T-helper 1 cell (primary cell): ENCODE measurements around the gene GRID1.

Source experiments
- DNase-seq, 5 donors: peaks; one replicate each; pipeline ENCODE4 v3.0.0-alpha.2; 2012 to 2020

The GRID1 gene

DNA sequence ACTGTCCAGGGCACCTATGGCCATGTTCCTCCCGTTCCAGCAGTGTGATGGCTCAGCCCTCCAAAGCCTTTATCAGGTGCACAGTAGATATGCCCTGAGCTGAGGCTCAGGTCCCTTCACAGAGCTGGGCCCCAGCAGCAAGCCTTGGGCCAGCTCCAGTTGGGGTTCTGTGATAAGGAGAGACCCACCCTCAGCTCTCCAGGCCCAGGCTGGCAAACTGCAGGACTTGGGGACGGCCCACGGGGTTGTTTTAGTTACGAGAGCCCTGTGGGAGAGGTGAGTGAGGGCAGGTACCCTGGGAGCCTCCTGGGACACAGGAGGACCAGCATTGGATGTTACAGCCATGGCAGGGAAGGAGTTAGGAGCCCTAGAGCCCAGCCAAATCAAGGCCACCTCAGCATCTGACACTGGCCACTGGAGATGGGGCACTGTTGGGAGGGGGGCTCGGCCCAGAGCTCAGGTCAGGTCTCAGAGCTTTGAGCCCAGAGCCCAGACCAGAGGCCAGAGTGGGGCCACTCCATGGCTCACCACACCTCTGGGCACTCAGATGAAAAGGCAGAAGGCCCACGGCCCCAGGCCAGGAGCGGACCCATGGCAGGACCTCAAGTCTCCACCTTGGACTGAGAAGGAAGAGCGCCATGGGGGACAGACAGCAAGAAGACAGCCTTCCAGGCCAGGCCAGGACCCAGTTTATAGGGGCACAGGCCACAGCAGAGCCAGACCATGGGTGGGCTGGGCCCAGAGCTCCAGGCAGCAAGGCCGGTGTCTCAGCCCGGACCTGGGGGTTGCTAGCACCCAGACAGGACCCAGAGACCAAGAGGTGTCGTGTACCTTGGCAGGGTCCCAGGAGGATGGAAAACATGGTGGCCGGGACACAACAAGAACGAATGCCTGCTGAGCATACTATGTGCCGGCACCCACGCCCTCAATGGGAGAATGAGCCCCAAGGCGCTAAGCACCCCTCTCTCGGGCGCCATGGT lies 12.8 kb downstream of the GRID1 start:
- DNase-seq: no peak

DNA sequence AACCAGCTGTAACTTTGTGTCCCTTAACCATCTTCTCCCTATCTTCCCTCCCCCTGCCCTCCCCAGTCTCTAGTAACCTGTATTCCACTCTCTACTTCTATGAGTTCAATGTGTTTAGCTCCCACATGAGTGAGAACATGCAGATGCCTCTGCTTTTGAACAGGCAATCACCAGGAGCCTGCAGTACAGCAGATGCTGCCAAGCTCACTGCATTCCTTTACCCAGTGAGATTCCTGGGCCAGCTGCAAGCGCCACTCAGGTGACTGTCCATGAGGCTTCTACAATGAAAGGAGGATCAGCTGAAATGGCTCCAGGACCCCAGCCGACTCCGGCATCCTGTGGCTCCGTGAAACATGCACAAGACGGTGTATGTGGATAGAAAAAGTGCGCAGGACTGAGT lies 15.7 kb downstream of the GRID1 start:
- no peak for DNase-seq

DNA sequence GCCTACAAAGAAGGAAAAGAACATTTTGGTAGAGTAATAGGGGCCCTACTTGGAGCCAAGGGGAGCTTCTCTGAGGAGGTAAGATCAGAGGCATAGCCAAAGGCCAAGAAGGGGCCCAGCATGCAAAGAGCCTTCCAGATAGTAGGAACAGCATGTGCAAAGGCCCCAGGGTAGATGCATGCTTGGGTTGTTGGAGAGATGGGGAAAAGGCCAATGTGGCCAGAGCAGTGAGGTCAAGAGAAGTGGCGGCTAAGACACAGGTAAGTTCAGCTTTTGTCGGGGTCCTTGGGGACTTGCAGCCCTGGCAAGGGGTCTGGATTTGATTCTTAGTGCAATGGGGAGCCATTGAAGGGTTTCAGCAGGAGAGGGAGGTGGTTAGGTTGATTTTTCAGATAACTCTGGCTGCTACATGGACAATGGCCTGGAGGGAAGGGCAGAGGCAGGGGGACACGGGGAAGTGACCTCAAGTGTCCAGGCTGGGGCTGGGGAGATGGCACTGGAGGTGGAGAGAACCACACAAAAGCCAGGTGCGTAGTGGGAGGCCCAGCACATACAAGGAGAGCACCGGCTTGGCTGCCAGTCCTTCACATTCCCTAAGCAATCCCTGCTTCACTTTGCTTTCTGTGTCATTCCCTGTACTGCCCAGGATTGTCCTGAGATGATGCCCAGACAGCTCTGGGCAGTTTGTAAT lies 16.5 kb downstream of the GRID1 start:
- no peak for DNase-seq

DNA sequence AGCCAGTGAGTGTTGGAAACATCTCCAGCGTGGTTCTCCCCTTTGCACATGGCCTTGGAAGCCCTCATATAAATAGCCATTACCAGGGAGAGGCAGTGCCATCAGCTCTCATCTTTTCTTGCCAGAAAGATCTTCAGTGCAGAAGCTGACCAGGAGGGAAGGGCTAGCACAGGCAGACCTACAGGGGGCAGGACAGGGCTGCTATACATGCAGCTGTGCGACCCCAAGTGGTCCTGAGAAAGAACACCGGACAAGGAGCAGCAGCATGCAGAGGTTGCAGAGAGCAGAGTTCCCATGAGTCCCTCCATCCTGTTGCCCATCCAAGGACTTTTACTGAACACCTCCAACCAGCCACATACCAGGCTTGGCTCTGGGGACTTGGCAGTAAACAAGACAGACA lies 17.1 kb downstream of the GRID1 start:
- no peak for DNase-seq

DNA sequence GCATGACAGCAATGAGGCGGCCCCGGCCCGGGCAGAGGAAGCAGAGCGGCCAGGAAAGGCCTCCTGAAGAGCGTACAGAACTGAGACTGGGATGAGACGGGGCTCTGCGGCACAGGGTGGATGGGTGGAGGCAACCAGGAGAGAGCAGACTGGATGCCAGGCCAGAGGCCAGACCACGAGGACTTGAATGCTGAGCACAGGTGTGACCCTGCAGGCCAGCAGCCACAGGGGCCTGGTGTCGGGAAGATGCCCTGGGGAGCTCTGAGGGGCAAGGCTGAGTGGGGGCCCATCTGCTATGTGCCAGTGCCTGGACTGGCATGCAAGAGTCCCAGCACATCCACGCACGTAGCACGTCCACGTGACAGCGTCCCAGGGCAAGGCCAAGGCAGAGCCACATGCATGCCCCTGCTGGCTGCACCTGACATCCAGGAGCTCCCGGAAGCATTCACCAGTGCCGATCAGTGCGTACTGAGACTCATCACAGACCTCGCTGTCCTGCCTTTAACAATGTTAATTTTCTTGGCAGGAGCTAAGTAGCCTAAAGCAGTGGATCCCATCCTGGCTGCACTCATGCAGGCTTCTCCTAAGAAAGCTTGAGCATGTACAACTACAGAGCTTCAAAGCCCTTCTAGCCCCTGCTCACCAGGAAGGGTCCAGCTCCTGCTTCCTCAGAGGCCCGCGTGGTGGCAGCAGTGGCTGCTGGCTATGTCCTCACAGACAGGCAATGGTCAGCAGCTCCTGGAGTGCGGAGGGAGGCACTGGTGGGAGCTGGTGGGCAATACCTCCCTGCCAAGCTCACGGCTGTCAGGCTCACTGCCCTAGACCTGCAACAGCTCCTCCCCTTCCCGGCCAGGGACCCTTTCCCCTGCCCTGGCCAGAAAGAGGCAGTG lies 18.0 kb downstream of the GRID1 start:
- DNase-seq: no peak

DNA sequence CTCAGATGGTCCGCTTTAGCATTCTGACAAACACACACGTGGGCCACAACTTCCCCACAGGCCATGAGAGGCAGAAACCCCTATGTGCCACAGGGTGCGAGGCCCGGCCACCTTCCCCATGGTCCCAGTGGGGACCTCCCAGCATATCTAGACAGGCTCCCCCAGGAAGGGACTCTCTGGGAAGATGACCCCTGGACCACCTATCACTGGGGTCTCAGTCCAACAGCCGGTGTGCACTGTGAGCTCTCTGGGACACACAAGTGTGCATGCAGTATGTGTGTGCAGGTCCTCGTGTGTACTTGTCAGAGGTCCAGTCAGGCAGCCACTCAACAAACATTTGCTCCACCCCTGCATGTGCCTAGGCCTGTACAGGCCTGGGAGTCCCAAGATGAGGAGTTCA lies 18.7 kb downstream of the GRID1 start:
- no peak for DNase-seq

DNA sequence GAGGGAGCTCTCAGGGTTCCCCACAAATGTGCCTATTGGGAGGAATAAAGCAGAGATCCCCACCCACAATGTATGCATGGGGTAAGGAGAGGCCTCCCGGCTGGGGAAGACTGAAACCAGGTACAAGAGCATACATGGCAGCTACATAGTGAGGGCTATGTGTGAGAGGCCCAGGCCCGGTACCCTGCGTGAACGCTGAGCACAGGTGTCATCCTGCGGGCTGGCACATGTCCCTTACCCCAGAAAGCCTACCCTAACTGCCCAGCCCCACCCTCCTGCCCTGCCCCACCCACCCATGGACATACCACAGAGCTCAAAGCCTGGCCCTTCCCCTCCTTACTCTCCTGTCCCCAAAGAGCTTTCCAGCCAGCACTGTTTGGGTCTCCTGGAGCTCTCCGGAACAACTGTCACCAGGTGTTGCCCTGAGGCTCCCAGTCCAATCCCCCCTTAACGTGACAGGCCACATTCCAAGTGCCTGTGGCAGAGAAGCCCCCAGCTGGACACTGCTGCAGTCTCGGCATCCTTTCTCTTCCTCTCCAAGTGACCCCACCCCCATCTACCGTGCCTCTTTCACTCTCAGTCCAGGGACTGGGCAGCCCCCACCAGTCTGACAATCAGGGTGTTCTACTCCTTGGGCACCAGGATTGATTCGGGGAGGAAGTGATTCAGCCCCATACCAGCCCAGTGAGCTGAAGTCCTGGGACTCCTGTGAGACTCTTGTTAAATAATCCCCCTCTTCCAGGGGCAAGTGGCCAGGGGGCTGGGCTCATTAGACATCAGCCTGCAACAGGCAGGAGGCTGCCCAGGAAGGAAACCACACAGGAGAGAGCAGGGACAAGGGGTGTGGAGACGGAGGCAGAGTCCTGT lies 19.6 kb downstream of the GRID1 start:
- DNase-seq: no peak

DNA sequence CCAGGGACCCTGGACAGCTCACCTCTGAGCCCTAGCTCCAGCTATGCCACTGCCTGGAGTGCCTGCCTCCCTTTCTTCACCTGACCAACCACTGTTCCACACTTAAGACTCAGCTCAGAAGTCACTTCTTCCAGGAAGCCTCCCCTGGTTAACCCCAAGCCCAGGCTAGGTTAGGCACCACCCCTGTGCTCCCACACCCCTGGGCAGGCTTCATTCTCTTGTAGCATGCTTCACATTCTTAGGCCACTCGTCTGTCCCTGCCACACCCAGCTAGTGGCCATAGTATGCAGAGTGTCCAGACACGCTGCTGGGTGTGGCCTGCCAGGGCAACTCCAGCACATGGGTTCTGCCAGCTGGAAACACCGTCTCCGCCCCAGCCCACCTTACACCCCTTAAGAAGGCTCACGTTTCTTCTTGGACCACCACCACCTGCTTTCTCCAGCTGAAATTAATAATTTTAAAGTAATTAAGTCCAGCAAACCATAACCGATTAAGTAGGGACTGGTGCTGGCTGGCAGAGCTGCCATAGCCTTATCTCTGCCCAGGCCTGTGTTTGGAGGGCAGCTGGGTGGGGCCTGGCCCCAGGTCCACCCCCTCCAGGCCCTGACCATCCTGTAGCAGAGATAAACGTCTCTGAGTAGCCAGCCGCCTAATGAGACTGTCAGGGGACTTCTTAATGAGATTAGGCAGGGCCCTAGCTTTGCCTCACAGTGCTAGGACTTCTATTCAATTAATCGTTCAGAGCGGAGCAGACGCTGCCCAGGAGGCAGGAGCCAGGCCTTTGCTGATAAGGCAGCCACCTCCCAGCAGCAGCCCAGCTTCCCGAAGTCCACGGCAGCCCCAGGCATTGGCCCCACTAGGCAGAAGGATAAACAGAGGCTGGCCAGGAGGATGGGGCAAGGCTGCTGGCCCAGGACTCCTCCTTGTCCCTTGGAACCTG lies 20.5 kb downstream of the GRID1 start:
- DNase-seq: no peak

DNA sequence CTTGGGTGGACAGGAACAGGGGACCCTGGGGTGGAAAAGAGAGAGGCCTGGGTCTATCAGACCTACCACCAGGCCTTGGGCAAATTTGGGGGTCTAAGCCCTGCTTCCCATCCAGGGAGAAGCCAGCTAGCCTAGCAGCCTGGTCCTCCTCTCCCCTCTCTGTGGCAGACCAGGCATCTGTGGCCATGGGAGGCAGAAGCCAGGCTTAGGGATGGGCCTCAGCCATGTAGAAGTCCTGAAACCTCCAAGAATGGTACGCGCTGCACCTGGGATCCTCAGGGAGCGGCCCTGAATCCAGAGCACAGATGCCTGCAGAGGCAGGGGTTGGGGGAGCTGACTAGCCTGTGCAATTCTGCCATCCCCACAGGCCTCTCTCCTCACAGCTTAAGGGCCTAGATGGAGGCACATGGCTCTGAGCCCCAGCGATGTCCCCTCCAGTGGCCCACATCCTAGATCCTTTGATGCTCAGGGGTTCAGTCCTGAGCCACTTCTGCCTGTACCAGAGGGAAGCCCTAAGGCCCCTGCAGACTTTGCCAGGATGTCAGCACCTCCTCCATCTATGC lies 21.2 kb downstream of the GRID1 start:
- DNase-seq: no peak

DNA sequence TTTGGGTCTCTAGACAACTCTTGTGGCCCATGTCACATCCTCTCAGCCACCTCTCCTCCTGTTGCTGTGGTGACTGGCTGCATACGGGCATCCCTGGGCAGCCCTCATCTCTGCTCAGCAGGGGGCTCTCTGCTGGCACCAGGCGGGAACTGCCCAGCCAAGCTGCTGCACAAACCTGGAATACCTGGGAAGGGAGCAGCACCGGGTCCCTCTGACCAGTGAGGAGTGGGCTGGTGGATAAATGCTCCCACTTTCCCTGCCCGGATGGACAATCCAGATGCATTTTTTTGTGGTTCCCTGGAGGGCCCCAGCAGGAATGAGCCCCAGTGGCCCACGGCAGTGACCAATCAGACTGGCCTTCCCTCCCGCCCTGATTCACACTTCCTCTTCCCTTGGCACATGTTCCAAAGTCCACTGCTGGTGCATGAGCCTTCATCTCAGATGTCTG lies 21.9 kb downstream of the GRID1 start:
- DNase-seq: no peak

DNA sequence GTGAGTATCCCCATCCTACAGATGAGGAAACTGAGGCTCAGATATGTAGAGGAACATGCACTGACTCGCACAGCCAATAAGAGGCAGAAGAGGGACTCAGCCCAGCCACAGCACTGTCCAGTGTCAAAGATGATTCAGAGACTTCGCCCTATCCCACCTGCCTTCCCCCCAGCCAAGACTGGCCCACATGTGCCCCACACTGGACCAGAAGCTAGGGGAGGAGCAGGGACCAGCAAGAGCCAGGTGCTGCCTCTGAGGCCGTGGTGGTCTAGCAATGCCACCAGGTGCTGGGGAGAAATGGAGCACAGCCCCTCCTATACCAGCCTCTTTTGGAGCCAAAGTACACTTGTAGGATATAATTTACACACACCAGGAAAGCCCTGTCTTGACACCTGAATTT lies 22.3 kb downstream of the GRID1 start:
- no peak for DNase-seq

DNA sequence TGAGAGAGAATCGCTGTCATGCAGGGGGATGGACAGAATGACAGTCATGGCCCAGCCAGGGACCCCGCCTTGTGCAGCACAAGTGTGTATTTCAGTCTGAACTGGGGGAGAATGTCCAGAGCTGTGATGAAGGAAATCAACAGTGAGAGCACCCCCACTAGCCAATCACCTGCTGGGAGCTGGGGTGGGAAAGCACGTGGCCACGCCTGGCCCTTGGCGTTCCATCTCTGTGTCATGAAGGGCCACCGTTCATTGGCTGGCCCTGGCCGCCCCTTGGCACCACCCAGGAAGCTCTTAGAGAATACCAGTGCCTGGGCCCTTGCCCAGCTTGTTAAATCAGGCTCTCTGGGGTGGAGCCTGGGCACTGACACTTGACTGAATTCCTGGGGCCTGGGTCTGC lies 22.8 kb downstream of the GRID1 start:
- no peak for DNase-seq

DNA sequence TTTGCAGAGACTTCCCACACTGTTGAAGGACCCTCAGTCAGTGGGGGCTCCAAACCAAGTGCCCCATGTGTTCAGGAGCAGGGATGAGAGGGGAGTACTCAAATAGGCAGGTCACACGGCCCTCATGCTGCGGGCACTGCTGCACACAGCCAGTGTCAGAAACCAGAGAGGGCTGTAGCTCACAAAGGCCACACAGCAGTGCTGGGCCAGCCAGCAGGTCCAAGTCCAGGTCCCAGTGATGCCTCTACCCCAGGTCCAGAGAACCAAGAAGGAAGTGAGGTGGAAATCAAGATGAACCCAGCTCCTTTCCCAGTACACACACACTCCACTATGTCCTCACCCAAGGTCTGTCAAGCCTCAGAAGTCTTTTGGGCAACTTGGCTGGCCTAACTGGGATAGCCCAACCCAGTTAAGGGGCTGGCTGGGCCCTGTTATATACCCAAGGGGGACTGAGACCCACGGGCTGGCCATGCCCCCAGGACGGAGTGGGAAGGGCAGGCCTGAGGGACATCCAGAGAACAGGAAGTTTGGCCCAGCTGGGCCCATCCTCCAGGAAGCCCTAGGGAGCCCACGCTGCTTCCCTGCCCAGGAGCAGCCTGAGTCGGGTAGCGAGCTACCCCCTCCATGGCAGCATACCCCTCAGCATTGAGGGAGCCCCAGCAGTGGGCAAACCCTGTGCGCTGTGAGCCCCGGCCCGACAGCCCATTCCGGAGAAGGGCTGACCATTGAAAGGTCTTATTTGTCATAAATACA lies 24.3 kb downstream of the GRID1 start:
- DNase-seq: no peak

DNA sequence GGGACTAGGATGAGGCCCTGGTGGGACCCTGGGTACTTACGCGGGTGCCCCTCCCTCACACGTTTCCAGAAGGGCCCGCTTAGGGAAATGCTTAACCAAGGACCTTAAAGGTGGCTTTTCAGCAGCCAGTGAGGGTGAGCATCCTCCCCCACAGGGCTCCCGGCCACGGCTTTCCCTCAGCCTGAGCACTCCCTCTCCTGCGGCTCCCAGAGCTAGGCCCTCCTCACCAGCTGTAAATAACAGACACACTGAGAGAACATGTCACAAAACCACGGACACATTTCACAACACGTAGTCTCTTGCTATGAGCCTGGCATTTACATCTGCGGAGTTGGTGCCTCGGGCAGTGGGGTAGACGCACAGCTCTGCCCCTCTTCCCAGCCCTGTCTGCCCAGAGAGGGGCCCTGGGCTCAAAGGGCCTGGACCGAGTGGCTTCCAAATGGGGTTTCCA lies 25.2 kb downstream of the GRID1 start:
- no peak for DNase-seq

DNA sequence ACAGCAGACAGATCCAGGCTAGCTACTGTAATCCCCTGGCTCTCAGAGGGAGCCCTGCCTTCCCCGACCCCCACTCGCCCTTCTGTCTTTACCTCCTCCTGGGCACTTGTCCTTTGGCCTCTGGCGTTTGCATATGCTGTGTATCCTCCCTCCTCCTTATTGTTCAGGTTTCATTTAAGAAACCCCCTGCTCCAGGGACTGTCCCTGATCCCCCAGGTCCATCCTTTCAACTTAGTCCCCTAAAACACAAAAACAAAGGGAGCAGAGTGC lies 25.7 kb downstream of the GRID1 start:
- no peak for DNase-seq

DNA sequence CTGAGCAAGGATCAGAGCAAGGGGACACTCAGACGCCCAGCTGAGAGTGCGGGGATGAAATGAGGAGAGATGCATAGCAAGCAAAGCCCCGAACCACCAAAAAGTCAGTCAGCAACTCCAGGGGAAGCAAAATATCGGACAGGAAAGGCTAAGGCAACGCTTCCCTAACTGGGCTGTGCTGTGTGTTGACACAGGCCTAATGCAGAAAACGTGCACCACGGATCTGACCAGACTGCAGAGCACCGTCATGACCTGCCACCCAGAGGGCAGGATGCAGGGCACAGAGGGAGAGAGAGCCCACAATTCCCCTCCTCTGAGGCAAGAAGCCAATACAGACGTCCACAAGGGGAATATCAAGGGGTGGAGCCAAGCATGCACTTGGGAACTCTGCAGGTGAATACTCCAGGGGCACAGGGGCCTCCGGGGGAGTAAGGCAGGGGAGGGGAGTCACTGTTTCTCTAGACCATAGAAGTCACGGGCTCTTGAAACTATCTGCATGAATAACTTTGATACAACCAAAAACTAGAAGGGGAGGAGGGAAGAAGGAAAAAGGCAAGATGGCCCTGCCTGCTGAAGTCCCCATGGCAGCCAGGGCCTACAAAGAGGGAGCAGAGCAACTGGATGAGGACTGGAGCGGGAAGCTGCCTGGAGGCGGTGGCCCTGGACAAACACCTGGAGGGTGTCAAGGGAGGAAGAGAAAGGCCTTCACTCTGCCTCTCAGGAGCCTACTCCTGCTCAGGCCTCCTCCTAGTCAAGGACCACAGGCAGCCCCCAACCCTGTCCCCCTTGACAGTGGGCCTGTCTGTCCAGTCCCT lies 26.2 kb downstream of the GRID1 start:
- DNase-seq: no peak

DNA sequence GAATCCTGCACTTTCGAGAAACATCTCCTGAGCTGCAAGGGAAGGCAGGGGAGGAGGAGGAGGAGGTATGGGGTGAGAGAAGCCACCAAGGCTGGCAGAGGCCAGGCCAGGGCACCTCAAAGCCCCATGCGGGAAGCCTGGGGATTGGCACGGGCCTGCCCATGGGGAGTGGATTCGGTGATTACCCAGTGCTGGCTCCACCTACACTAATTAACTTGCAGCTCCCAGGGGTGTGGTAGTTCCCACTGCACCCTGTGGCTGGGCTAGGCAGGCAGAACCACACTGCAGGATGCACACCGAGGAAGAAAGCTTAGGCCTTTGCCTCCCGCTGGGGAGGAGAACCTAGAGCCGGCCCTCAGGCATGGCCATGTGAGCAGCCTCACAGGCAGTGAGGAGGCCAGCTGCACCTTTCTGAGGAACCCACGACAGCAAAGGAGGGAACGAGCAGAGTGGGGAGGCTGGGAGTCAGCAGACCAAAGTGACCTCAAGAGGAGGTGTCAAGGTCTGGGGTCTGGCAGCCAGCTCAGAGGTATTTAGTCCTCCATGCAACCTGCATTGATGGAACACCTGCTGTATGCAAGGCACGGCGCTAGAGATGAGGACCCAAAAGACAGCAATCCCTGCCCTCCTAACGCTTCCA lies 27.2 kb downstream of the GRID1 start:
- DNase-seq: no peak

DNA sequence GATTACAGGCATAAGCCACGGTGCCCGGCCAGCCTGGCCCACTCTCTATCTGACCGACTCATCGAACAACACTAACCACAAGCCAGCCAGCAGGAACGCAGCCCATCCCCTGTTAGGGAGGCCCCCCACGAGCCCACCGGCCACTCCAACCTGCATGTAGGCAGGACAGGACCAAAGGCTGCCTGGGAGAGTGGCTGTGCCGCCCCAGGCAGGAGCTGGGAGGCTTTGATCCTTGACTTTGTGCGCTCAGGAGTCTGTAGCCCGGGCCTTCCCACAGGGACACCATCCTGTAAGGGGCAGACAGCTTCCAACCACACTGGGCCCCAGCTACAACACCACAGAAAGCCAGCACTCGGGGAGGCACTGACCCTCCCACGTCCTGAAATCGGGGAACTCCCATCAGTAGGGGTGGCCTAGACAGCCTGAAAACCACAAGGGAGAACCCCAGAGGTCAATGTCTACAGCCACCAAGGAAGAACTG lies 29.4 kb downstream of the GRID1 start:
- no peak for DNase-seq
